AG09309 (cell line): ENCODE measurements around the gene CERCAM.

ENCODE experiments used
- DNase-seq: peaks from one replicate; pipeline ENCODE4 v3.0.0-alpha.2; 2010; ENCODE audit warnings: low read depth
- H3K4me3 ChIP-seq: 2 replicates; pipeline ENCODE4 v1.5.1; 2011; ENCODE audit warnings: mild to moderate bottlenecking, low read depth, low read length, moderate library complexity; ENCODE audit not compliant: control insufficient read depth
- CTCF ChIP-seq: IDR thresholded peaks from 2 replicates; pipeline ENCODE4 v1.5.1; 2011; ENCODE audit warnings: mild to moderate bottlenecking, low read depth, low read length, inconsistent platforms; ENCODE audit not compliant: insufficient read depth, control insufficient read depth; ENCODE audit errors: missing control alignments

CERCAM gene

GRCh38 chr9:128382261-128382660 lies 38.4 kb upstream of the CERCAM start:
- no peak overlapping the region for H3K4me3 ChIP-seq
- no peak for TF ChIP-seq CTCF
- no peak for DNase-seq

DNA sequence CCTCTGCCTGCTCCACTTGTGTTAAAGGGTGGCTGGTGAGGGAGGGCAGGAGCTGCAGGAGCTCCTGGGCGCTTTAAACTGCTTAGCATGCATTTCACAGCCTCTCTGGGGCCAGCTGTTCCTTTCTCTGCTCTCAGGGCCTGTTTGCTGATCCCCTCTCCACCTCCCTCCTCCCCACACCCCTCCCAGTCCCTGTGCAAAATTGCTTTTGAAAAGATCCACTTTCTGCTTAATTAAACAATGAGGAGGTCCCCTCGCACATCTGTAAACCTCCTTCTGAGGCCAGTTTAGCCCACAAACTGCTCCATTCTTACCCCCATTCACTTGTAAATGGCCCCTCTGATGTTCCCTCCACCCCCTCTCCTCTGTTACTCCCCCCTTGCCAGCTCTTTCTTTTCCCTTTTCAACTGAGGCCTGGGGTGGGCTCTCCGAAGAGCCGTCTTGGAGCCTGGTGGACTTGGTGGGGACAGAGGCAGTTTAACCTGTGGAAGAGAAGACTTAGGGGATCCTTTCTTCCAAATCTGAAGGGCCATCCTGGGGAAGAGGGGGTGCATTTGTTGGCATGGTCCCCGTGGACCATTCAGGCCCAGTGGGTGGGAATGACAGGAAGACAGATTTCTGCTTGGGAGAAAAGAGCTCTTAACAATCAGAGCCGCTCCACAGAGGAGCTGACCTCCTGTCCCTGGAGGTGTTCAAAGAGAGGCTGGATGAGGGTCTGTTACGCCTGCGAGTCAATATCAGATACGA lies 37.5 kb upstream of the CERCAM start:
- no peak for TF ChIP-seq CTCF
- DNase-seq, result no peak
- H3K4me3 ChIP-seq, result no peak overlapping the region

DNA sequence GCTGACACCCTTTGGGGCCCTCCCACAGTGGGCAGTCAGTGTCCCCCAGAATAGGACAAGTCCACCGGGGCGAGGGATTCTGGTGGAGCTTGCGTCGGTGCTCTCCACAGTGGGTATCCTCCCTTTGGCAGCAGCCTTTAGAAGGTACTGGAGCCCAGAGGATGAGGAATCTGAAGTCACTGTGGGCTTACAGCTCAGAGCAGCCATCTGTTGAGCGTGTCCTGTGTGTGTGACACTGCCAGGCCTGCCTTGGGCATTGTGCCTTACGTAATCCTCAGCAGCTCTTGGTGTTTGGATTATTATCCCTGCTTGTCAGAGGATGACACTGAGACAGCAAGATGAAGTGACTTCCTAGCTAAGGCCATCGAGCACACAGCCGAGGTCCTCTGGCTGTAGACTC lies 36.9 kb upstream of the CERCAM start:
- no peak for DNase-seq
- no peak overlapping the region for H3K4me3 ChIP-seq
- TF ChIP-seq CTCF, result no peak

DNA sequence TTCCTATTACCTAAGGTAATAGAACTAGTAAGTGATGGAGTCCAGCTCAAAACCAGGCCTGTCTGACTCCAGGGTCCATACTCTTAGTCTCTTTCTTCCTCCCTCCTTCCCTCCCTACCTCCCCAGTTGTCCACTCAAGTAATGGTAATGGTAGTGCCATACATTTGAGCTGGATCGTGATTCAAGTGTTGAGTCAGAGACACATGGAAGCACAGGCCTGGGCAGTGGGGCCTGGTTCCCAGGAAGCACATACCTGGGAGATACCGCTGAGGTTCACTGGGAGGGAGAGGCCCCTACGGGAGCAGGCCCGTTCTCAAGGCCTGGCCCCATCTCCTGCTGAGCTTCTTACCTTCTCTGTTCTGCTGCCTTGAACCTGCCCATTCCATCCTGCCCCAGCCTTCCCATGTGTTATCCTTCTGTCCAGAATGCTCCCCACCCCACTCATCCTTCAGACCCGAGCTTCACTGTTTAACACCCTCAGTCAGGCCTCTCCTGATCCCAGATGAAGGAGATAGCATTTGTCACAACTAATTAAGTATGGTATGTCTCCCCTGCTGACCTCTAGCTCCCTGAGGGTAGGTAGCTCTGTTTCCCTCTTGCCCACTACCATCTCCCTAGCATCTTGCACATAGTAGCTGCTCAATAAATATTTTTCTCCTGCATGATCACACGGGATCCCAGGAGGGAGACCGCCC lies 35.7 kb upstream of the CERCAM start:
- H3K4me3 ChIP-seq, result no peak overlapping the region
- no peak for TF ChIP-seq CTCF
- DNase-seq, result no peak

DNA sequence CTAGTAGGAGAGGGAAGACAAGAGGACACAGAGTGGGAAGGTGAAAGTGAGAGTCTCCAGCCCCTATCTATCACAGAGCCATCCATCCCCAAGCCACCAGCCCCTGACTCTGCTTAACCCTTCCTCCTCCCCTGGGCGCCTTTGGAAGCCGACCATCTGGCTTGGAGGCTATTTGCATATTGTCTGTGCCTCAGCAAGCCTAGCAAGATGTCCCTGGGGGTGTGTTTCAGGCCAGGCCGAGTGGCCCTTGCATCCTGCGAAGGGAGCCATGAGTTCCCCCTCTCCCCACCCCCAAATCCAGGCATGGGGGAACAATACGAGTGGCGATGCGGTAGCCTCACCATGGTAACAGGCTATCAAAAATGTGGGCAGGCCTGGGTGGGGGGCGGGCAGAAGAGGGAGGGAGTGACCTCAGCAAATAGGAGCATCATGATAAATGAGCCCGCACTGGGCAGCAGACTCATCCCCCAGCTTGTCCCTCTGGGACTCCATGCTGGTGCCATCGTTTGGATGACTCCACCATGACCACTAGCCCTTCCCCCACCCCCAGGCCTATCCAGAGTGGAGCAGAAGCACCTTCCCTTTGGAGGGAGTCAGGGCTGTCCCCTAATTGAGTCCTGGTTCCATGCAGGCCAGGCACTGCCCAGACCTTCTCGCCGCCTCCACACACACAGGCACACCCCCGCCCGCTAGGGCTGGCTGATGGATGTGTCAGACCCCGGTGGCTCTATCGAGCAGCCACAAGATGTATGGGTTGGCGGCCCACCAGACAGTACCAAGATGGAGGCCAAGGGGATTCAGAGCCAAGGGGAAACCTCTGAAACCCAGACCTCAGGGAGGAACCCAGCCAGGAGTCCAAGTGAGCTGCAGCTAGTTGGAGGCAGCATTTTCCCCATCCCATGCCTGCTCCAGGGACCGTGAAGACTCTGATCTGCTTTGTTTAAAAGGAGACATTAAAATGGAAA lies 34.9 kb upstream of the CERCAM start:
- DNase-seq, result no peak
- TF ChIP-seq CTCF, result no peak
- H3K4me3 ChIP-seq, result no peak overlapping the region

DNA sequence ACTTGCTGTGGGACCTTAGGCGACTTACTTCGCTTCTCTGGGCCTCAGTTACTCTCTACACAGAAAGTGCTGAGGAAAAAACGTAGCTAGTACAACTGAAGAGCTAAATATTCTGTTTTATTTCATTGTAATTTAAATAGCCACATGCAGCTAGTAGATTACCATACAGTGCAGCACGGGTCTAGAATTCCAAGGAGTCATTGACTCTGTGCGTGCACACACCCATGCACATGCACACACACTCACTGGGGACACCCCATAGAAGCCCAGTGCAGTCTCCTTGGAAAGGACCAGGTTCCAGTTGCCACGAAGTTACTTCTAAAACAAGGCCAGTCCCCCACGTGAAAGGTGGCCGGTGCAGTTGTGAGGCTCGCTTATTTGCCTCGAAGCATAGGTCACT lies 32.5 kb upstream of the CERCAM start:
- TF ChIP-seq CTCF, result no peak

More for the DNA sequence above, 32.5 kb upstream of the CERCAM start:
- no peak for DNase-seq
- H3K4me3 ChIP-seq, result no peak overlapping the region
